Muscle of back (tissue), 11 donors: Measurements from ENCODE around the gene DUSP28. TPM values are rescaled to one million over a fixed set of nuclear protein-coding genes. Genes with fewer than 3 reads are reported as not detected.

ENCODE experiments used
- DNase-seq, 3 donors: peaks; one replicate each; pipeline versions ENCODE4 v3.0.0 to v3.0.0-alpha.2; 2013
- polyA plus RNA-seq, 10 donors: library from polyadenylated mRNA; unstranded; fragments of 120-200 nt; gene quantifications; one replicate each; pipeline ENCODE4 v1.2.1, GENCODE V29; 2013; ENCODE audit not compliant: insufficient read length in 10 of 10

Gene DUSP28
- polyA plus RNA-seq, 10 donors = 8.1 to 11.0 (median 9.6) TPM

DNA sequence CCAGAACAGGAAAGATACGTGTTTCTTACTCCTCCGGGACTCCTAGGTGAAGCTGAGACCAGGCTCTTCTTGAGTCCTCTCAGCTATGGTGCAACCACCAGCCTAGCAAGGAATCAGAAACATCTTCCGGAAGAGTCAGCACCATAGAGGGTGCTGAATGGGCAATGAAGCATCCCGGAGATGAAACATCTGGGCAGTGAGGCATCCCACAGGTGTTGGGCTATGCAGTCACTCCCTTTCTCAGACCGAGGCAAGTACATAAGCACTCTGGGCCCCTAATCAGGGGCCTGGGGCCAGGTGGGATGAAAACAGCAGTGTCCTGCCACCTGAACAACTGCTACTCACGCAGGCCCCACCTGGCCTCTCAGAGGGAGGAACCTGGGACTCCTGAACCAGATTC is 24.9 kb downstream of the DUSP28 start:
- no peak for DNase-seq

DNA sequence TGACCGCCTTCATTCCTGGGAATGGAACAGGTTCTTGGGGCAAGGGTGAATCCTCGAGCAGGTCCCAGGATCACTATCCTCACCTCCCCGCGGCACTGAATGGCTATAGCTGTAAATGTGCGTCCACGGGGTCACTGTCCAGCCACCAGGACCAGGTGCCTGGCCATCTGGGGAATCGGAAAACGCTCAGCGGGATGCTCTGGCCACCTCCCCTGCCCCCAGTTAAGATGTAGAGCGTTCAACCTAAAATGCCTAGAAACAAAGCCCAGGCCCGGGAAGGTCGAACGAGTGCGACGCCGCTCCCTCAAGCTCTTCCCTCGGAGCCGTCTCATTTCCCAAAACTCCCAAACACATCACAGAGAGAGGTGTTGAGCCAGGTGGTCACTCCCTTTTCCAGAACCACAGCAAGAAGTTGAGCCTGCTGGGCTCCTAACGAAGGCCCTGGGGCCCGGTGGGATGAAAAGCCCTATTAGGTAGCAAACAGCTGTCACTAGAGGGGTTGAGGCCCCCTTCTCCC is 25.6 kb downstream of the DUSP28 start:
- no peak for DNase-seq

DNA sequence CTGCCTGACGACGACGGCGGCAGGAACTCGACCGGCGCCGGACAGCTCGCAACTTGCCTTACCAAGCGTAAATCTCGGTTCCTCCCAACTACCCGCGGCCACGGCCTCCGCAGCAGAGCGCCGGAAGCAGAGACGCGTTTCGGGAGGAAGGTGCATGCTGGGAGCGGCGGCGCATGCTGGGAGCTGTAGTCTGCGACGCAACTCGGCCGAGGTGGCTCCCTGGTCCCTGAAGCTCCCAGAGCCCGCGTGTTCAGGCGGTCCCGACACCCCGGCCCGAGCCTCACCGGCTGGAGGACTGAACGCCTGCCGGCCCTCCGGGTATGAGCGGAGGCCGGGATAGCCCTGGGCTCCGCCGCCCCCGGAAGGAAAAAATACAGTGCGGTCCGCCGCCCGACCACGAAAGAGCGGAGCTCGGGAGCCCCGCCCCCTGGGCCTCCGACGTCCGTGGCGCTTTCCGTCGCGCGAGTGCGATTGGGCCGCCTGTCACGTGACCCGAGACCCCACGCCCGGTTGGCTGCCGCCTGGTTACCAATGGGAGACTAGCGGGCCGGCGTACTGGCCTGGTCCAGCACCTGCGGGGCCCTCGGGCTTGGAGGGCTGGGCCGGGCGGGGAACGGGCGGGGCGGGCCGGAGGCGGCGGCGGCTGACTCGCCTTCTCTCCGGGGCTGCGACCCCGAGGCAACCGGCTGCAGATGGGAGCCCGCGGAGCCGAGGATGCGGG is 26.2 kb downstream of the DUSP28 start, which contains the start of gene CAPN10:
Gene CAPN10 (plus strand): TSS at position 537 of the 721 bp plus-strand sequence. CDS start 178 bp downstream, at position 715.
- peak; percentile 96 to 99 (median 98) for DNase-seq

DNA sequence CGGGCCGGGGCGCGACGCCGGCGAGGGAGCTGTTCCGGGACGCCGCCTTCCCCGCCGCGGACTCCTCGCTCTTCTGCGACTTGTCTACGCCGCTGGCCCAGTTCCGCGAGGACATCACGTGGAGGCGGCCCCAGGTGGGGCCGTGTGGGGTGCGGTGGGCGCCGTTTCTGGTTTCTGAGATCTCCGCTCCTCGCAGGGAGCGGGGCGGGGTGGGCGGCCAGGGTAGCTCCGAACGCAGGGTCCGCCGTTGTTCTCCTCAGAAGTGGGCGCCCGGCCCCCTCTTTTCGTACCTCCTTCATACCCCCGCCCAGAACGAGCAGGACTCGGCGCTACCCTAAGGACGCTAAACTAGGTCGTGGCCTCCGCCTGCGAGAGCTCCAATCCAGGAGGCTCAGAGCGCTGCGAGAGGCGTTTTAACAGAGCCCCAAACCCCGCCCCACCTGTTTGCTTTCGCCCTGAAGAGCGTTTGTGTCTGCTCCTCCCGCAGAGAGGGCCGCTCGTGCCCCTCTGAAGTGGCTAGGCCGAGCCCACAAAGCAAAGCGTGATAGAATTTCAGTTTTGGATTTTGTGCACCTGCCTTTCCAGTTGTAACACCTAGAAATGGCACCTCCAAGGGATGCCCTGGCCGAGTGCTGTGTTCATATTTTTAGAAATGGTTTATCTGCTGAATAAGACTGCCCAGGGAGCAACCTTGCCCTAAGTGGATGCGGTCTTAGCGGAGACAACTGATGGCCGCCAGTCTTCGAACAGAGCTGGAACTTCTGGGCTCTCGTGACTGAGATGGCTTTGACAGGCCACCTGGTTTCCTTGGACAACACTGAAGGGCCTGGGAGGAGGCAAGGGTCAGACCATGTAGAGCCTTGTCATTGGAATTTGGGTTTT is 27.0 kb downstream of the DUSP28 start:
- no peak for DNase-seq

DNA sequence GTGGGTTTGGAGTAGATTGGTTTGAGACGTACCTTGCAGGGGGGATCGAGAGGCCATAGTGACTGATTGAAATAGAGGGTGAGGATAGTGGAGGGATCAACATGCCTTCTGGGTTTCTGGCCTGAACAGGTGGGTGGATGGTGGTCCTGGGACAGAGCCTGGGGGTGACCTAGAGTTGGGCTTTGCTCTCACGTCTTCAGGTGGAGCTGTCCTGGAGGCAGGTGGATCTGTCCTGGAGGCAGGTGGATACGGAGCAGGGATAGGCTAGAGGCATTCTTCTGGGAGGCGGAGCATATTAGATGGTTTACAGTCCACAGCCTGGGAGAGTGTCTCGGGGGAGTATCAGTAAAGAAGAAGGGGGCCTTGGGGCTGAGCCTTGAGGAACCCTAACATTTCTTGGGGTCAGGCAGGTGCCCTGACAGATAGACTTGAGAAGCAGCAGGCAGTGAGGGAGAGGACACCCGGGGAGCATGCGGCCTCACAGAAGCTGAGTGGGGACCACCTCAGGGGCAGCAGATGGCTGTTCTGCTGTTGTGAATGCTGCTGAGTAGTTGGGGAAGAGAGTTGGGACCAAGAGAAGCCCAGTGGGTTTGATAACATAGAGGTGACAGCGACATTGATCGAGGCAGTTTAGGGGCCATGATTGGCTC is 28.0 kb downstream of the DUSP28 start:
- DNase-seq = no peak

DNA sequence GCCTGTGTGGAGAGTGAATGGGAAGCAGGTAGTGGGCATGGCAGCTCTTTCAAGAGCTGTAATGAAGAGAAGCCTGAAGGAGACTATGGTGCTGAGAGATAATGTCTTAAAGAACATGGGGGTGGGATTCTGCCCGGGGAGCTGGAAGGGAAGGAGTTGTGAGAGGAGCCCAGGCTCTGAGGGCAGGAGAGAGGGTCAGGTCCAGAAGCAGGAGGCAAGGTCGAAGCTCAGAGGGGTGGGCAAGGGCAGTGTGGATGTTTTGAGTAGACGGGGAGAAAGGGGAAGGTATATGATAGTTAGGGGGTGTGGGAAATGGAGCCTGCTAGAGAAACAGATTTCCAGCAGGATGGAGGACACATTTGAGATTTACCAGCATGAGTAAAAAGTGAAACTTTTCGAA is 28.5 kb downstream of the DUSP28 start:
- DNase-seq = no peak

DNA sequence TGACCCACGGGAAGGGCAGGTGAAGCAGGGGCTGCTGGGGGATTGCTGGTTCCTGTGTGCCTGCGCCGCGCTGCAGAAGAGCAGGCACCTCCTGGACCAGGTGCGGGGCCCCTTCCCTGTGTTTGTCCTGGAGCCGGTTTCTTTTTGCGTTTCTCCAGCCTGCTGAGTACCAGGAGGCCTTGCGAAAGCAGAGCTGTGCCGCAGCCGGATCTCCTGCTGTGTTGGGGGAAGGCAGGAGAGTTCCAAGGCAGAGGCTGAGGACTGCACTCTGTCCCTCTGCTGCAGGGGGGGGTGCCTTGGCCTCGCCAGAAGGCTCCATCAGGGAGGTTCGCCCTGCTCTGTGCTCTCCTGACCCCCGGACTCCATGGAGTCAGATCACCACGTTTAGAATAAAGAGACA is 29.2 kb downstream of the DUSP28 start:
- DNase-seq = no peak

DNA sequence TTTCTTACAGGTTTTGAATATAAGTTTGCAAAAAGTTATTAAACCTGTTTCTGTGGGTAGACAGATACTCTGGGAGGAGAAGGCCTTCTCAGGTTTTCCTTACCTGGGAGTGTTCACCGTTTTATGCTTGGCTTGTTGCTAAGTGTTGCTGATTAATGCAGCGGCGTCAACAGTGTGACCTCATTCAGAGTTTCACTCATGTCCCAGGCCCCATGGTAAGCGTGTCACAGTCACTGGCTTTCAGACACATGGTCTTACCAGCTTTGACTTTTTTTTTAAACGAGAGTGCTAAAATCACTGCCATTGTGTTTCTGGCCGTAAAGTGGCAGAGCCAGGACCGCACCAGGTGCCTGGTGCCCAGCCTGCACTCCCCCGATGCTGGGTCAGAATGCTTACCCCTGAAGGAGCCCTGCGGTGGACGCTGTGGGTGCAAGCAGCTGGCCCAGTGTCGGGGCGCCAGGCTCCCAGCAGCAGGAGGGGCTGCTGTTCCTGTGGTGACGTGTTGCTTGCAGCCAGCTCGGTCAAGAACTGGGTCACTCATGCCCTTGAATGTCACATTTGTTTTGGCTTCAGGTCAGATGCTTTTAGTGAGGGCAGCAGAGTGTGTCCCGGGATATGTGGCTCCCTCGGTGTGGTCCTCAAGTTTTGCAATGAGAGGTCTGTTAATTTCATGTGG is 29.8 kb downstream of the DUSP28 start:
- DNase-seq = no peak

DNA sequence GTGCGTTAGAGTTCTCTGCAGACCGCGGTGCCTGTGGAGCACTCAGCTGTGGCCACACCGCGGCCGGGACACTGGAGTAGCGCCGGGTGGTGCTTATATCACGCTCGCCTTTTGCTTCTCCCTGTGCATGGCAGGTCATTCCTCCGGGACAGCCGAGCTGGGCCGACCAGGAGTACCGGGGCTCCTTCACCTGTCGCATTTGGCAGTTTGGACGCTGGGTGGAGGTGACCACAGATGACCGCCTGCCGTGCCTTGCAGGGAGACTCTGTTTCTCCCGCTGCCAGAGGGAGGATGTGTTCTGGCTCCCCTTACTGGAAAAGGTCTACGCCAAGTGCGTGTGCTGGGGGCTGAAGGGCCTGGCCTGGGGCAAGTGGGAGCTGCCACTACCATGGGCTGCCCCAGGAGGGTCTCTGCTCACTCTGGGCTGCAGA is 30.5 kb downstream of the DUSP28 start:
- DNase-seq = no peak

DNA sequence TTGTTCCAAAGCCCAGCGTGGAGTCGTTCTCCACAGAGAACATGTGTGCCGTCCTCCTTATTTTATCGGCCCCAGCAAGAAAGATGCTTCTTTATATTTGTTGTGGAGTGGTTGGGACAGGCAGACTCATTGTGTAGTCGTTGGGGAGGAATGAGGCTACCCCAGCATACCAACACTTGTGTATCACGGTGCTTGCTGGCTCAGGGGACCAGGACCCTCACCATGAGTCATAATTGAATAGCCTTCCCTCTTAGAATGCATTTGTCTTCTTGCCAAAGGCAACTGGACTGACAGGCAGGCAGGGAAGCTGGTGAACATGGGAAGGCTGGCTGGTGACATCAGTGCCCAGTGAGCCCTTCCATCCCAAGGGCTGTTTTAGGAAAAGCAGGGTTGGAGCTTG is 31.1 kb downstream of the DUSP28 start:
- DNase-seq = no peak

DNA sequence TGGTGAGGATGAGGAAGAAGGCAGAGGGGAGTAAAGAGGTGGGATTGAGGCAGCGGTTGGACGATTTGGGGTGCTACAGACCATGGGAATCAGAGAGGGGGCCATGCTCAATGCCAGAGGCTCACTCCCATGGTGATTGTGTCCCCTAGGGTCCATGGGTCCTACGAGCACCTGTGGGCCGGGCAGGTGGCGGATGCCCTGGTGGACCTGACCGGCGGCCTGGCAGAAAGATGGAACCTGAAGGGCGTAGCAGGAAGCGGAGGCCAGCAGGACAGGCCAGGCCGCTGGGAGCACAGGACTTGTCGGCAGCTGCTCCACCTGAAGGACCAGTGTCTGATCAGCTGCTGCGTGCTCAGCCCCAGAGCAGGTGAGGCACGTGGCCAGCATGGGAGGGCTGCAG is 31.6 kb downstream of the DUSP28 start:
- no peak for DNase-seq

DNA sequence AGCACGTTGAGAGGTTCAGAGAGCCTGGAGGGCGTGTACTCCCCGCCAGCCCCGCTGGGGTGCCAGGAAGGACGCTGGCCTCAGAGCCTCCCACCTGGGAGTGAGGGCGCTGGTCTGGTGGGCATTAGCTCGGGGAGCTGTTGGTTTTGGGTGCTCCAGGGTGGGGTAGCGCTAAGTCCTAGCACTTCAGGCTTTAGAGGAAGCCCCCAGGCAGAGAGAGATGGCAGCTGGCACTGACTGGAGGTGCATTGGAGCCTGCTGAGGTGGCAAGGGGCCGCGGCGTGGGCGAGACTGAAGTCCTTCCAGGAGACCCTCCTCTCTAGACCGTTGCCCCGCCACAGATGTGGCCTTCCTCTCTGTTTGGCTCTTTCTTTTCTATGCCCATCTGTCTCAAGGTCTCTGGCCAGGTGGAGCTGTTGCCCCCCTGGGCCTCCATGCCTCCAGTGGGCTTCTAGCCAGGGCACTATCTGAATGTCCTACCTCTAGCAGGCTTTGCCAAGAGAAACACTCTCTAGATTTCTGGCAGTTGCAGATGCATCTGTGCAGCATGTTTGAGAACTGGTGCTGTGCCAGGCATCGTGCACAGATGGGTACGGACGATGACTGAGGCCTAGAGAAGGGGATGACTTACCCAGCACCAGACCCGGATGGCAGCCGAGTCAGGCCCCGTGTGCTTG is 33.0 kb downstream of the DUSP28 start:
- no peak for DNase-seq

DNA sequence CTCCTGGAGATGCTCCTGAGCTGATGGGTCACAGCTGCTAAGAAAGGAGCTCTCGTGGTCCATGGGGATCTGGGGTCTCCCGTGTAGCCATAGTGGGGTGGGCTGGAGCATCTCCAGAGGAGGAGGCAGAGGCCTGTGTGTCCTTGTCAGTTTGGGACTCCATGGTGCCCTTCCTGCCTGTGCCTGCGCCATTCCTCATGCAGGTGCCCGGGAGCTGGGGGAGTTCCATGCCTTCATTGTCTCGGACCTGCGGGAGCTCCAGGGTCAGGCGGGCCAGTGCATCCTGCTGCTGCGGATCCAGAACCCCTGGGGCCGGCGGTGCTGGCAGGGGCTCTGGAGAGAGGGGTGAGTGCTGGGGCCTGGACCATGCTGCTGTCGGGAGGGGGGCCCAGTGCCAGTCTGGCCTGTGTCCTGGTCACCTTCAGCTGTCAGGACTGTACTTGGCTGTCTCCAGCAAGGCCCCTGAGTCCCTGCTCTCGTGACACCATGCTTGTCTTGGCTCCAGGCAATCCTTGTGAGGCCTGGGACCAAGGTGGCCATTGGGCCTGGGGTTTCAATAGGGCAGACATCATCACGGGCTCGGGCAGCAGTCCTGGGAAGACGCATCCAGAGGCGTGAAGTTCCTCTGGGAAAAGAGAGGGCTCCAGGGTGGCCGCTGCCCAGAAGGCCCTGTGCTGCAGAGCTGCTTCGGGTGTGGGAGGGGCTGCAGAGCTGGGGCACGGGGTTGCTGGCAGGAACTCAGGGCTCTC is 33.7 kb downstream of the DUSP28 start:
- no peak for DNase-seq

DNA sequence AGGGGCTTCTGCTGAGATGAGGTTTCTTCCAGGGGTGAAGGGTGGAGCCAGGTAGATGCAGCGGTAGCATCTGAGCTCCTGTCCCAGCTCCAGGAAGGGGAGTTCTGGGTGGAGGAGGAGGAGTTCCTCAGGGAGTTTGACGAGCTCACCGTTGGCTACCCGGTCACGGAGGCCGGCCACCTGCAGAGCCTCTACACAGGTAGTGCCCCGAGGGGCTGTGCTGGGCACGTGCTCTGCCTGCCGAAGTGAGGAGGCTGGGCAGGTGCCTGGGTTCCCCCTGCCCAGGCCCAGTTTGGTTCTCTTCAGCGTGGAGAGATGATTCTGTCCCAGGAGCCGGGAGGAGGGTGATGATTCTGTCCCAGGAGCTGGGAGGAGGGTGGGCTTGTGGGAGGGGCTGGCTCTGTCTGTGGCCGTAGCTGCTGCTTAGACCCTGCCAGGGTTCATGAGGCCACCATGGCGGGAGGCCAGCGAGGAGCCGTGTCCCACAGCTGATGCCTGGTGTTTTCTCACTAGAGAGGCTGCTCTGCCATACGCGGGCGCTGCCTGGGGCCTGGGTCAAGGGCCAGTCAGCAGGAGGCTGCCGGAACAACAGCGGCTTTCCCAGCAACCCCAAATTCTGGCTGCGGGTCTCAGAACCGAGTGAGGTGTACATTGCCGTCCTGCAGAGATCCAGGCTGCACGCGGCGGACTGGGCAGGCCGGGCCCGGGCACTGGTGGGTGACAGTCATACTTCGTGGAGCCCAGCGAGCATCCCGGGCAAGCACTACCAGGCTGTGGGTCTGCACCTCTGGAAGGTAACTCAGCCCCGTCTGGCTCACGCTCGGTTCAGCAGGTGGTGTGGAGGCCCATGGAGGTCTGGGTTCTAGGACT is 34.6 kb downstream of the DUSP28 start:
- DNase-seq = no peak

DNA sequence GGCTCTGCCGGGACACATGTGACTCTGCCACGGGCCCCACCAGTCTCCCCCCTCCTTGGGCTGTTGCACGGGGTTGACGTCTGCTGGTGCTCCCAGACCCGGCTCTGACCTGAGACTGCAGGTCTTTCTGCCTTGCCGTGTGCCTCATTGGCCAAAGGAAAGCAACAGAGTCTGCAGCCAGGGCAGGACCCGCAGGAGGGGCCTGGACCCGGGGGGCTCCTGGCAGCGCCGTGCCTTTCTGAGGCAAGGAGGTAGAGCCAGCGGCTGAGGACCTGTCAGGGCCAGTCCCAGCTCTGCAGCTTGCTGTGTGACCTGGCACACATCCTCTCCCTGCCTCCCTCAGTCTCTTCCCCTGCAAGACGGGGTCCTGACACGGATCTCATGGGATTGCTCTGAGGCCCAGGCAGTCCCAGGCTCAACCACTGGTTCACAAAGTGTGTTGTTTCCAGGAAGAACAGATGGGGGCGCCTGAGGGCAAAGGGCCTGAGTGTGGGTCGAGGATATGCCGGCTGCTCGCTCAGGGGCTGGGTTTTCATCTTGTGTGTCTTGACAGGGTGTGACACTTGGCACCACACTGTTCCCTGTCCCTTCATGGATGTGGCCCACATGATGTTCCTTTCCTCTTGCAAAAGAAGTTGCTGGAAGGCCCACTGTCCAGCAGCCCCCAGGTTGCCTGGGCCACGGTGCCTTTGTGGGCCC is 35.4 kb downstream of the DUSP28 start:
- peak in 1 of 3 donors; percentile 34 for DNase-seq

DNA sequence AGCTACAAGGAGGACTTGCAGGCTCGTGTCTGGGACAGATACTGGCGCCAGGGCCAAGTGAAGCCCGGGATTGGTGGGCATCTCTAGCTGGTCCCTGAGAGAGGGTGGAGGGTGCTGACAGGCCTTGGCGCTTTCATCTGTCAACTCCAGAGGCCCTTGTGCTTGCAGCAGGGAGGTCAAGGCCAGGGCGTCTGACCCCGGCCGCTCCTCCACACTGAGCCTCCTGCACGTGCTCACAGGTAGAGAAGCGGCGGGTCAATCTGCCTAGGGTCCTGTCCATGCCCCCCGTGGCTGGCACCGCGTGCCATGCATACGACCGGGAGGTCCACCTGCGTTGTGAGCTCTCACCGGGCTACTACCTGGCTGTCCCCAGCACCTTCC is 35.9 kb downstream of the DUSP28 start:
- DNase-seq = no peak

DNA sequence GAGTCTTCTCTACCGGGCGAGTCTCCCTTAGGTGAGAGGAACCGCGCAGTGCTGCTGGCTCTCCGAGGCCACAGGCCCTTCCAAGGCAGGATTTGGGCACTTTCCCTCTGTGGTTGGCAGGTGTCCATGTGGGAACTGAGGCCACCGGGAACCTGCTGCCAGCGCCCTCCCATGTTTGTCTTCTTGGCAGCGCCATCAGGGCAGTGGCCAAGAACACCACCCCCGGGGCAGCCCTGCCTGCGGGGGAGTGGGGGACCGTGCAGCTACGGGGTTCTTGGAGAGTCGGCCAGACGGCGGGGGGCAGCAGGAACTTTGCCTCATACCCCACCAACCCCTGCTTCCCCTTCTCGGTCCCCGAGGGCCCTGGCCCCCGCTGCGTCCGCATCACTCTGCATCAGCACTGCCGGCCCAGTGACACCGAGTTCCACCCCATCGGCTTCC is 36.4 kb downstream of the DUSP28 start:
- DNase-seq = no peak

DNA sequence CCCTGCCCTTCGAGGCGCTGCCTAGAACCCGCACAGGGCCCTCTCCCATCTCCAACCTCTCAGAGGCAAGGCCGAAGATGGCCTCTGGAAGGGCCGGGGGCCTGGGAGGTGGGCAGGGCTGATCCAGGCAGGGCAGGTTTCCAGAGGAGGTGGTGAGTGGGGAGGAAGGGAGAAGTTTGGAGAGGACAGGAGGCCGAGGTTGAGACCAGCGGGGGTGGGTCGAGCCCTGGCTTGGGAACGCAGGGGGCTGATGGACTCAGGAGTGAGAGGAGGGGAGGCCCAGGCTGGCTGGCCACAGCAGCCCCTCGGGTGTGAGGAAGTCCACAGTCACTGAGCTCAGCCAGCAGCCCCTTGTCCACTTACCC is 36.9 kb downstream of the DUSP28 start:
- no peak for DNase-seq
